GM13976 (cell line): ENCODE measurements around the gene SPRED2.

ENCODE experiments used
- DNase-seq: peaks from one replicate; pipeline ENCODE4 v3.0.0; 2012; ENCODE audit warnings: low spot score
- in situ Hi-C: fragments of 300-500 bp; cut with MboI; formaldehyde crosslinking; loops from one replicate; pipeline ENCODE4 v1.12.0; 2022; ENCODE audit warnings: low sequenced_read_pairs, mixed read lengths, inconsistent platforms; ENCODE audit not compliant: unreplicated experiment
- TF ChIP-seq, protein P1 (sequence below): IDR thresholded peaks from 2 replicates; pipeline ENCODE4 v1.5.1; 2012; ENCODE audit warnings: borderline replicate concordance, mild to moderate bottlenecking; ENCODE audit not compliant: insufficient read depth; ENCODE audit errors: extremely low read depth, missing control alignments, control extremely low read depth

The SPRED2 gene

DNA sequence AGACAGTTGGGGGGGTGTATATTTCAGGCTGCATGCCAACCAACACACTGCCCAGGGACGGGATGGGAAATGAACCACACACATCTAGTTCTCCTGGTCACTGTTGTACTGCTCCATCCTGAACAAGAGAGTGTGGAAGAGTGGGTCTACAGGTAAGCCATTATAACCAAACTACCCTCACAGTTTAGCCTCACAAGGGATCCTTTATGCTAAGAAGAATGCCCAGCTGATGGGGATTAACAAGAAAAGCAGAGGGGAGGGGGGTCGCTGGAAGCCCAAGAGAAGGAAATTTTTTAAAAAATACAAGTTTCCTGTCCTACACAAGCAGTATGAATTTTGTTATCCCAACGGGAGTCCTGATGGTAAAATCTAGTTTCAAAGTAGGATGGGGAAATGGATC, 16.1 kb downstream of the SPRED2 start:
- TF ChIP-seq, protein P1, sequence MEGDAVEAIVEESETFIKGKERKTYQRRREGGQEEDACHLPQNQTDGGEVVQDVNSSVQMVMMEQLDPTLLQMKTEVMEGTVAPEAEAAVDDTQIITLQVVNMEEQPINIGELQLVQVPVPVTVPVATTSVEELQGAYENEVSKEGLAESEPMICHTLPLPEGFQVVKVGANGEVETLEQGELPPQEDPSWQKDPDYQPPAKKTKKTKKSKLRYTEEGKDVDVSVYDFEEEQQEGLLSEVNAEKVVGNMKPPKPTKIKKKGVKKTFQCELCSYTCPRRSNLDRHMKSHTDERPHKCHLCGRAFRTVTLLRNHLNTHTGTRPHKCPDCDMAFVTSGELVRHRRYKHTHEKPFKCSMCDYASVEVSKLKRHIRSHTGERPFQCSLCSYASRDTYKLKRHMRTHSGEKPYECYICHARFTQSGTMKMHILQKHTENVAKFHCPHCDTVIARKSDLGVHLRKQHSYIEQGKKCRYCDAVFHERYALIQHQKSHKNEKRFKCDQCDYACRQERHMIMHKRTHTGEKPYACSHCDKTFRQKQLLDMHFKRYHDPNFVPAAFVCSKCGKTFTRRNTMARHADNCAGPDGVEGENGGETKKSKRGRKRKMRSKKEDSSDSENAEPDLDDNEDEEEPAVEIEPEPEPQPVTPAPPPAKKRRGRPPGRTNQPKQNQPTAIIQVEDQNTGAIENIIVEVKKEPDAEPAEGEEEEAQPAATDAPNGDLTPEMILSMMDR: no peak
- no peak for DNase-seq
- in situ Hi-C loops: no loop called here

DNA sequence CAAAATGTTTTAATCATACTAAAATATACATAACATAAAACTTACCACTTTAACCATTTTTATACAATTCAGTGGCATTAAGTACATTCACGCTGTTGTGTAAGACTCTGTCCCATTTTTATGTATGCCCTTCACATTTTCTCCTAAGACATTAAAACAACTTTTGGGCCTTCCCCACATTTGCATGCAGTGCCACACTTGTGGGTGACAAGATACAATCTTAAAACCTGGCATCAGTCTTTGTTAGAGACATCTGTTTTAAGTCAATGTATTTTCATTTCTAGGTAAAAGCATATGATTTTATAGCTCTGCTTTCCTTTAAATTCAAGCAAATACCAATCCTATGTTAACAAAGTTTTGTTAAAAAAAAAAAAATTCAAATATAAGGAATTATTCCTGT, 17.3 kb downstream of the SPRED2 start:
- TF ChIP-seq, protein P1: no peak
- no peak for DNase-seq
- in situ Hi-C loops: no loop called here

DNA sequence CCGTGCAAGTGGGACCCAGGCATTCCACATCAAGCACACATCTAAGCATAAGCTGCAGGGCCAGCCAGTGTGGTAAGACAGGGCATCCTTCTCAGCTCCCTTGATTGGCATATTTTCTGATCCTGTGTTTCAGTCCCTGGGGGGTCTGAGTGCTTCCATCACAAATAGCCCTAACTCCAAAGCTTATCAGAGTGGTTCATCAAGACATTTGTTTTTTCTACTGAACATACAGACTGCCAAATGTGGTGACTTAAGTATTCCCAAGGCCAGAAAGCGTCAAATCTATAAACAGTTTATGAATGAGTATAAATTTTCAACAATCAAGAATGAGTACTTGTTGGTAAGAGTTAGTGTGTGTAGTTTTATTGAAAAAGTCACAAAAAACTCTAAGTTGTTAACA, 18.8 kb downstream of the SPRED2 start:
- in situ Hi-C loops: no loop called here
- TF ChIP-seq, protein P1: no peak
- DNase-seq: no peak

DNA sequence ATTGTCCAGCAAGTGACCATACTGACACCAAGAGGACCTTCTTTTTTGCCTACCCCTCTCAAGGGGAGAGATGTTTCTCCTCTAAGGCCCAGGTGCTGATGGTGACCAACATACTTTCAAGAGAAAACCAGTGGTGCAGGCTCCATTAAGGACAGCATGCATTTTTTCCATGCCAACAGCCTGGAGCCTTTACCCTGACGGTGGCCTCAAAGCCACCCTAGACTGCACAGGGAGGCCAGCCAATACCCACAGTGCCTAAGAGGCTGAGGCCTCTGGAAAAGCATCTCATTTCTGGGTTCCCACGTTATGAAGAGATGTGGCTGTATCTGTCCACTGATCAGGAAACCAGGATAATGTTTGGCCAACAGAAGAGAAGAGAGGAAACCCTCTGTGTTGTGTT, 19.3 kb downstream of the SPRED2 start:
- in situ Hi-C loops: no loop called here
- no peak for DNase-seq
- TF ChIP-seq, protein P1: no peak

DNA sequence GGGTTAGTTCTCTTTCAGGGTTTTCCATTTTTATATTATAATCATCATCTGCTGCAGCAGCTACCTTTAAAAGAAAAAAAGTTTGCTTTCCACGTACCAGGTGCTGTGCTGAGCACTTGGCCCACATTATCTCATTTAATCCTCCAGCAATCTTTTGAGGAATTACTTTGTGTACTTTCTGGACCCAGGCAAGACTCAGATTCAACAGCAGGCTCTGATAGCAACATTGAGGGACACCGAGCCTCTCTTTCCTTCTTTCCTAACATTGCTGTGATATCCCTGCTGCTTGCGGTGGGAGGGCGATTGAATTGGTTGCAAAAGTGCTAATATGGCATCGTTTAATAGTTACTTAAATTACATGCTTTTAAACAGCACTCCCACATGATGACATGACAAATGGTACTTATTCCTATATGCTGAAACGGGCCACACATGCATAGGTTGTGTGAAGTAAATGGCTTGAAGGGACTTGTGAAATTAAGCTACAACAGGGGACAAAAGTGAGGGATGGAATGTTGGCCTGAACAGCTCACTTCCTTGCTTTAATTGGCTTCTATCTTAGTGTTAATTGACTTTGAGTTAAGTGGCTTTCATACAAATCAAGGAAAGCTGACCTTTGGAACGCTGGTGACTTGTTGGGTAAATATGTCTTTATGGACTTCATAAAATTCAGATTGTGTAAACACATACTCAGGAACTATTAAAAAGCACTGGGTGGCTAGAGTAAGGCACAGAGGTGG, 21.2 kb downstream of the SPRED2 start:
- DNase-seq: no peak
- in situ Hi-C loops: no loop called here

DNA sequence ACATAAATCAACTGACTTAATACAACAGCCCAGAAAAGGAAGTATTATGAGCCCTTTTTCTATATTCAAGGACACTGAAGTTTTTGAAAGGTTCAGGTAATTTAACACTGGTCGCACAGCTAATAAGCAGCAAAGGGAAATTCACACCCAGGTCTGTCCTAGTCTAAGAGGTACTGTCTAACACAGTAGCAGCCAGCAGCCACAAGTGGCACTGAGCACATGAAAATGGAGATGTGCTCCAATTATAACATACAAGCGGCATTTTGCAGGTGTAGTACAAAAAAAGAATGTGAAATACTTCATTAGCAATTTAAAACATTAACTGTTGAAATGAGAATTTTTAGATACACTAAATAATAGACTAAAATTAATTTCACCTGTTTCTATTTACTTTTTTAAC, 23.4 kb downstream of the SPRED2 start:
- in situ Hi-C loops: no loop called here
- TF ChIP-seq, protein P1: no peak
- no peak for DNase-seq

More for the DNA sequence above, 21.2 kb downstream of the SPRED2 start:
- TF ChIP-seq, protein P1: no peak
